Astrocyte (in vitro differentiated cells and primary cell): ENCODE measurements around the gene IDE. TPM values are rescaled to one million over a fixed set of nuclear protein-coding genes. Genes with fewer than 3 reads are reported as not detected.

Experiments
- DNase-seq: peaks from one replicate; pipeline ENCODE4 v3.0.0-alpha.2; 2010; ENCODE audit warnings: low read depth
- FAIRE-seq: peaks from 2 replicates; lab custom pipeline; 2011; peaks lifted over from hg19 to GRCh38; lab: Jason Lieb, UNC
- H2AFZ ChIP-seq: 2 replicates; pipeline ENCODE4 v1.6.0; 2012; ENCODE audit warnings: low read depth, low read length, inconsistent platforms
- H3K27ac ChIP-seq: 2 replicates; pipeline ENCODE4 v1.5.1; 2011; ENCODE audit warnings: low read depth, low read length, inconsistent platforms
- H3K27me3 ChIP-seq: 2 replicates; pipeline ENCODE4 v1.6.0; 2011; ENCODE audit warnings: low read length, inconsistent platforms; ENCODE audit not compliant: insufficient read depth
- H3K36me3 ChIP-seq: 2 replicates; pipeline ENCODE4 v1.5.1; 2011; ENCODE audit warnings: low read length, inconsistent platforms; ENCODE audit not compliant: insufficient read depth
- H3K4me1 ChIP-seq: 2 replicates; pipeline ENCODE4 v1.5.1; 2011; ENCODE audit warnings: low read length, inconsistent platforms; ENCODE audit not compliant: insufficient read depth
- H3K4me2 ChIP-seq: 2 replicates; pipeline ENCODE4 v1.6.0; 2012; ENCODE audit warnings: low read length, inconsistent platforms
- H3K4me3 ChIP-seq: 2 replicates; pipeline ENCODE4 v1.5.1; 2011; ENCODE audit warnings: low read depth, mild to moderate bottlenecking, low read length, inconsistent platforms; ENCODE audit not compliant: insufficient read depth
- H3K79me2 ChIP-seq: 2 replicates; pipeline ENCODE4 v1.6.0; 2012; ENCODE audit warnings: mild to moderate bottlenecking, low read length, inconsistent platforms; ENCODE audit not compliant: insufficient read depth
- H3K9ac ChIP-seq: 2 replicates; pipeline ENCODE4 v1.6.0; 2012; ENCODE audit warnings: mild to moderate bottlenecking, low read length, inconsistent platforms
- H3K9me3 ChIP-seq: 2 replicates; pipeline ENCODE4 v1.5.1; 2012; ENCODE audit warnings: low read depth, mild to moderate bottlenecking, low read length, inconsistent platforms; ENCODE audit not compliant: insufficient read depth
- H4K20me1 ChIP-seq: 2 replicates; pipeline ENCODE4 v1.6.0; 2012; ENCODE audit warnings: low read length, inconsistent platforms; ENCODE audit not compliant: insufficient read depth
- H3K27ac Mint-ChIP-seq: one replicate; pipeline ENCODE4 v1.8.0; 2021; ENCODE audit warnings: mild to moderate bottlenecking, mixed read lengths; ENCODE audit not compliant: unreplicated experiment
- H3K27me3 Mint-ChIP-seq: one replicate; pipeline ENCODE4 v1.8.0; 2021; ENCODE audit warnings: low read depth, mixed read lengths; ENCODE audit not compliant: unreplicated experiment
- H3K36me3 Mint-ChIP-seq: one replicate; pipeline ENCODE4 v1.8.0; 2021; ENCODE audit warnings: low read depth, mixed read lengths; ENCODE audit not compliant: unreplicated experiment
- H3K4me1 Mint-ChIP-seq: one replicate; pipeline ENCODE4 v1.8.0; 2021; ENCODE audit warnings: low read depth, mixed read lengths; ENCODE audit not compliant: unreplicated experiment
- H3K4me3 Mint-ChIP-seq: one replicate; pipeline ENCODE4 v1.8.0; 2021; ENCODE audit warnings: mild to moderate bottlenecking, moderate library complexity, mixed read lengths; ENCODE audit not compliant: unreplicated experiment
- H3K9me3 Mint-ChIP-seq: one replicate; pipeline ENCODE4 v1.8.0; 2021; ENCODE audit warnings: mild to moderate bottlenecking, mixed read lengths; ENCODE audit not compliant: unreplicated experiment
- CTCF ChIP-seq: IDR thresholded peaks from 2 replicates; pipeline ENCODE4 v1.5.1; 2011; ENCODE audit warnings: low read depth, mild to moderate bottlenecking, inconsistent platforms, low read length, moderate library complexity; ENCODE audit not compliant: insufficient read depth
- EZH2 ChIP-seq: IDR thresholded peaks from 2 replicates; pipeline ENCODE4 v1.6.1; 2012; ENCODE audit warnings: mild to moderate bottlenecking, low read length, inconsistent platforms; ENCODE audit not compliant: insufficient read depth
- total RNA-seq: library from RNA; stranded (reverse); gene quantifications from 2 replicates; pipeline ENCODE4 v1.2.1, GENCODE V29; 2021

IDE gene
- total RNA-seq, 1 donor from 2014 or later: 35.9 TPM

GRCh38 chr10:92418221-92418620 is 155.7 kb downstream of the IDE start:
- Mint-ChIP-seq H3K4me1 (no peaks in the 10 kb centered on the region), H3K27me3 (no peaks in the 10 kb centered on the region), H3K9me3 (peaks cover 4% of the 10 kb centered on the region), H3K4me3 (no peak overlapping the region), H3K36me3 (no peaks in the 10 kb centered on the region), H3K27ac (no peak overlapping the region)
- TF ChIP-seq CTCF (no peak), EZH2 (no peak)
- no peak overlapping the region for H2AFZ ChIP-seq
- no peak overlapping the region for H3K4me2 ChIP-seq
- H3K27me3 ChIP-seq: peaks cover 24% of the 10 kb centered on the region
- H3K36me3 ChIP-seq: no peaks in the 10 kb centered on the region
- H3K9ac ChIP-seq: no peak overlapping the region
- no peak overlapping the region for H3K27ac ChIP-seq
- H3K4me1 ChIP-seq: peaks cover 2% of the 10 kb centered on the region
- DNase-seq: no peak
- no peaks in the 10 kb centered on the region for H3K79me2 ChIP-seq
- FAIRE-seq: no peak
- H3K4me3 ChIP-seq: no peak overlapping the region
- H4K20me1 ChIP-seq: no peaks in the 10 kb centered on the region
- no peaks in the 10 kb centered on the region for H3K9me3 ChIP-seq

- Histone ChIP-seq H3K4me2 (no peak overlapping the region), H2AFZ (no peak overlapping the region), H3K27ac (no peak overlapping the region), H4K20me1 (no peaks in the 10 kb centered on the region), H3K27me3 (peaks cover under 1% of the 10 kb centered on the region), H3K79me2 (no peaks in the 10 kb centered on the region), H3K9me3 (no peaks in the 10 kb centered on the region), H3K4me1 (no peaks in the 10 kb centered on the region), H3K4me3 (no peak overlapping the region), H3K36me3 (no peaks in the 10 kb centered on the region), H3K9ac (no peak overlapping the region)
- Mint-ChIP-seq H3K36me3 (no peaks in the 10 kb centered on the region), H3K27me3 (peaks cover 3% of the 10 kb centered on the region), H3K4me3 (no peak overlapping the region), H3K4me1 (no peaks in the 10 kb centered on the region), H3K27ac (no peak overlapping the region), H3K9me3 (peaks cover 4% of the 10 kb centered on the region)
- TF ChIP-seq EZH2: no peak
- DNase-seq (no peak), FAIRE-seq (no peak)
These were observed 160.4 kb downstream of the IDE start for GRCh38 chr10:92413519-92413918.

DNA sequence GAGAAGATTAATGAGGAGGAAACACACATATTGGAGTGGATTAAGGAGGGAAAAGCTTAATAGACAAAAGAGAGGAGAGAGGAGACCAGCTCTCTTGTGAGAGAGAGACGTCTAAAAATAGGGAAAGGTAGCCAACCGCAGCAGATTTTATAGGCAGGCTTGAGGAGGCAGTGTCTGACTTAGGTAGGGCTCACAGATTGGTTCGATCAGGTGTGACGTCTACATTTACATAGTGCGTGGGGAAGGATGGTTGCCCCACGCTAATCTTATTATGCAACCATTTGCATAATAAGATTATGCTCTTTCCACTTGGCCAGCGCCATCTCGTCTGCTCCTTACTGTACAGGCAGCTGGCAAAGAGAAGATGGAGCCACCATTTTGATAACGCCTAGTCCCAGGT is 160.9 kb downstream of the IDE start:
- Mint-ChIP-seq H3K27me3 (peaks cover 3% of the 10 kb centered on the region), H3K4me1 (no peaks in the 10 kb centered on the region), H3K4me3 (no peak overlapping the region), H3K27ac (no peak overlapping the region), H3K36me3 (no peaks in the 10 kb centered on the region), H3K9me3 (peaks cover 4% of the 10 kb centered on the region)
- TF ChIP-seq EZH2 (no peak), CTCF (no peak)
- no peaks in the 10 kb centered on the region for H3K79me2 ChIP-seq
- no peaks in the 10 kb centered on the region for H3K9me3 ChIP-seq
- H2AFZ ChIP-seq: no peak overlapping the region
- peaks cover 3% of the 10 kb centered on the region for H3K27me3 ChIP-seq
- H3K36me3 ChIP-seq: no peaks in the 10 kb centered on the region
- no peak overlapping the region for H3K4me2 ChIP-seq
- FAIRE-seq: no peak
- no peak overlapping the region for H3K27ac ChIP-seq
- H3K4me1 ChIP-seq: no peaks in the 10 kb centered on the region
- no peaks in the 10 kb centered on the region for H4K20me1 ChIP-seq
- no peak overlapping the region for H3K9ac ChIP-seq
- no peak for DNase-seq
- H3K4me3 ChIP-seq: no peak overlapping the region
